T follicular helper cell (primary cell): ENCODE measurements around the gene TNNT1.
A peak's percentile ranks its signal among the peaks of the same experiment; 100 is the strongest.

Source experiments
- DNase-seq: peaks from one replicate; pipeline ENCODE4 v3.0.0-alpha.2; 2020; ENCODE audit warnings: low read depth

TNNT1 gene

DNA sequence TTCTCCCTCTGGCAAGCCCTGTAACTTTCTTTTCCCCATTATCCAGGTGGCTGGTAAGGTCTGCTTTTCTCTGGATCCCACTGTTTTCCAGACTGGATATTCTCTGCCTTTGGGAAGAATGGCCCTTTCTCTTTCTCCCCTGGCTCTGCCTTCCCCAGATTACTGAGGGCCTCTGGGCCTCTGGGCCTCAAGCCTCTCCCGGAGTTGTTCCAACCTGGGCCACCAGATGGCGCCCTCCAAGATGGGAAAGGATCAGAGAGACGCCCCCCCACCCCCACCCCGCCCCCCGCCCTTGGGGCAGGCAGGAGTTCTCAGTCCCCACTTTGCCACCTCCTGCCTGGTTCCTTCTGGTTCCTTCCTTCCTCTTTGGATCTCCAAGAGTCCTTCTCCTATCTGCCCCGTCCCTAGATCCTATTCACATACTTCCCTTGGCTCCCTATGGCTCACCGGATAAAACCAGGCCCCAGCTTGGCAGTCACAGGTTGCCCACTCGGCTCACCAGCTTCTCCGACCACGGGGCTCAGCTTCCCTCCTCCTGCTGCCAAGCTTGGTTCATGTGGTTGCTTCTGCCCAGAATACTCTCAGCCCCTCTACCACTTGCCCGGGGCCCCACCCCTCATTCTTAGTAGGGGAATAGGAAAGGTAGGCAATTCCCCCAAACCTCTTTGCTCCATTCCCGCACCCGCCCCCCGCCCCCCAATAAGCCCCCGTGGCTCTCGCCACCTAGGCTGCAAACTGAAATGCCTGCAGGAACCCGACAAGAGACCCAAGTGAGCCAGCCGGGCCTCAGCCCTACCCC lies 60.3 kb downstream of the TNNT1 start:
- DNase-seq, result peak; percentile 69

DNA sequence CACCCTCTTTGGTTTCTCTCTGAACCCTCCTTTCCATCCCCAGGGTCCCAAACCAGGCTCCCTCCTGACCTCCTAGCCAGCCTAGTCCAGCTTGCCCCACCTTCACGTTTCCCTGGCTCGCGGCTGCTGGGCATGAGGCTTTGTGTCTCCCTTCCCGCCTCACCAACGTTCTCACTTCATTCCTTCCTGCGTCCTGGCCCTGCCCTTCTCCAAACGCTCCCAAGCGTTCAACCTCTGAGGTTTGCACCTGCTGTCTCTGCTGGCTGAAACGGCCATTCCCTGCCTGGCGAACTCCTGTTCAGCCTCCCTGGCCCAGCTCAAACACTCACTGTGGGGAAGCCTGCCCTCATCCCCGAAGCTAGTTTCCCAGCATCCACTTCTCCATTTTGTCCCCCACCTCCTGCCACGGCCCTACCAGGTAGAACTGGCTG lies 61.0 kb downstream of the TNNT1 start:
- no peak for DNase-seq

DNA sequence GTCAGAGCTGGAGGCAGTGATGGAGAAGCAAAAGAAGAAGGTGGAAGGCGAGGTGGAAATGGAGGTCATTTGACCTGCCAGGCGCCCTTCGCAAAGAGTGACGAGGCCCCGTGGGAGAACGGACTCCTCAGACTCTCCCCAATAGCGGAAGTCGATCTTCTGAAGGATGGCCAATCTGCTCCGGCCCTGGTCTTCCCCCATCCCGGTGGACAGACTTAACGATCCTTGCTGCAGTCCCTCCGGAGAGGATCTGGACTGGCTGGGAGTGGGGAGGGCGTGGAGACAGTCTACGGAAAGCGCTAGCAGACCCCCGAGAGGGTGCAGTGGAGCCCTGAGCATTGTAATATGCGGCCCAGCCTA lies 61.5 kb downstream of the TNNT1 start:
- no peak for DNase-seq

DNA sequence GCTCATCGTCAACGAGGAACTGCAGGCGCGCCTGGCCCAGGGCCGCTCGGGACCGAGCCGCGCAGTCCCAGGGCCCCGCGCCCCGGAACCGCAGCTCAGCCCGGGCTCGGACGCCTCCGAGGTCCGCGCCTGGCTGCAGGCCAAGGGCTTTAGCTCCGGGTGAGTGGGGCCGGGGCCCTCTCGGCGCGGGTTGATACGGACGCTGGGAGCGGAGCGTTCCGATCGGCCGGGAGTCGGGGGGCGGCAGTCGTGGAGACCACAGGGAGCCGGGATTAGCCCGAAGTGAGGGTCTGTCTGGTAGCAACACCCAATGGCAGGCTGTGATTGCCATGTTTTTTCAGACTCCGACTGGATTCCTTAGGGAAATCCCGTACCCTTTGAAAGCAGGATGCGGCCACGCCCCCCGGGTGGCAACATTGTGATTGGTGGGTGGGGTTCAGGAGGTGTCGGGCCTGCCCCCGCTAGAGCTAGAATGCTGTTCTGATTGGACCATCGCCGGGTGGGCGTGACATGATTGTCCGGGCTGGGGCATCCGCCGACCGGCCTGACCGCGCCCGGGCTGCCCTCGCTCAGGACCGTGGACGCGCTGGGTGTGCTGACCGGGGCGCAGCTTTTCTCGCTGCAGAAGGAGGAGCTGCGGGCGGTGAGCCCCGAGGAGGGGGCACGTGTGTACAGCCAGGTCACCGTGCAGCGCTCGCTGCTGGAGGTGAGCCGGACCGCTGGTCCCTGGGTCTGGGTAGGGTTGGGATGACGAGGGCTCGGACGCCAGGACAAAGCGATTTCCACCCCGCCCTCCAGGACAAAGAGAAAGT lies 62.1 kb downstream of the TNNT1 start:
- DNase-seq, result peak; percentile 30

DNA sequence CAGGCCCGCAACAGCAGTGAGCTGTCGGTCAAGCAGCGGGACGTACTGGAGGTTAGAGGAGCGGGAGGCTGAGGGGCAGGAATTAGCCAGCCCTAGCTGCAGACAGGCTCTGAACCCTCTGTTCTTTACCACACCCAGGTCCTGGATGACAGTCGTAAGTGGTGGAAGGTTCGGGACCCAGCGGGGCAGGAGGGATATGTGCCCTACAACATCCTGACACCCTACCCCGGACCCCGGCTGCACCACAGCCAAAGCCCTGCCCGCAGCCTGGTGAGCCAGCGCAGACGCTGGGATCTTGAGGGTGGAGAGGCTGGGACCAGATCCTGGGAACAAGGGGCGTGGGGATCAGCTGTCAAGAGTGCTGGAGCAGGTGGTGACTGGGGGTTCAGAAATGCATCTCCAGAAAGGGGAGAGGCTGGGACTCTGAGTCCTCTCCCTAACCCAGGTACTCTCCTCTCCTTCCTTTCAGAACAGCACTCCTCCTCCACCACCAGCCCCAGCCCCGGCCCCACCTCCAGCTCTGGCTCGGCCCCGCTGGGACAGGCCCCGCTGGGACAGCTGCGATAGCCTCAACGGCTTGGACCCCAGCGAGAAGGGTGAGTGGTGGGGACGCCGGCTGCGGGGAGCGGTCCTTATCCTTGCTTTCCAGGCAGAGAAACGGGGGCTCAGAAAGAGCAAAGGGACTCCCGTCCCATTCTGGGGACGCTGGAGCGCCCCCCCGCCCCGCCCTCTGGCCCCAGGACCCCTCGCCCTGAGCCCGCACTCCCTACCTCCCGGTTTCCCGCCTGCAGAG lies 62.9 kb downstream of the TNNT1 start:
- no peak for DNase-seq

DNA sequence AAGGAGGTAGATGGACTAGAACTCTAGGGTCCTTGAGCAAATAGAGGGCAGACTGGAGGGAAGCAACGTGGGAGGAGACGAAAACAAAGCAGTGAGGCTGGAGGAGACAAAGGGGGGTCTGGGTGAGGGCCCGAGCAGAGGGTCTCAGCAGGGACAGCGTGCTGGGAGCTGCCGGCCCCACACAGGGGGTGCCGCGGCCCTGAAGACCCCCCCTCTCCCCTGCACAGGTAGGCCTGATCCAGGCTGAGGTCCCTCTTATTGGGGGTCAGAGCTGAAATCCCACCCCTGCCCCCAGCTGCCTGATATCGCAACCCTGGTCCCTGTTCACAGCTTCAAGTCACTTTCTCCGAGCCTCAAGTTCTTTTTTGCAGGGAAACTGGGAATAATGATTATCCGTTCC lies 64.6 kb downstream of the TNNT1 start:
- DNase-seq, result no peak

DNA sequence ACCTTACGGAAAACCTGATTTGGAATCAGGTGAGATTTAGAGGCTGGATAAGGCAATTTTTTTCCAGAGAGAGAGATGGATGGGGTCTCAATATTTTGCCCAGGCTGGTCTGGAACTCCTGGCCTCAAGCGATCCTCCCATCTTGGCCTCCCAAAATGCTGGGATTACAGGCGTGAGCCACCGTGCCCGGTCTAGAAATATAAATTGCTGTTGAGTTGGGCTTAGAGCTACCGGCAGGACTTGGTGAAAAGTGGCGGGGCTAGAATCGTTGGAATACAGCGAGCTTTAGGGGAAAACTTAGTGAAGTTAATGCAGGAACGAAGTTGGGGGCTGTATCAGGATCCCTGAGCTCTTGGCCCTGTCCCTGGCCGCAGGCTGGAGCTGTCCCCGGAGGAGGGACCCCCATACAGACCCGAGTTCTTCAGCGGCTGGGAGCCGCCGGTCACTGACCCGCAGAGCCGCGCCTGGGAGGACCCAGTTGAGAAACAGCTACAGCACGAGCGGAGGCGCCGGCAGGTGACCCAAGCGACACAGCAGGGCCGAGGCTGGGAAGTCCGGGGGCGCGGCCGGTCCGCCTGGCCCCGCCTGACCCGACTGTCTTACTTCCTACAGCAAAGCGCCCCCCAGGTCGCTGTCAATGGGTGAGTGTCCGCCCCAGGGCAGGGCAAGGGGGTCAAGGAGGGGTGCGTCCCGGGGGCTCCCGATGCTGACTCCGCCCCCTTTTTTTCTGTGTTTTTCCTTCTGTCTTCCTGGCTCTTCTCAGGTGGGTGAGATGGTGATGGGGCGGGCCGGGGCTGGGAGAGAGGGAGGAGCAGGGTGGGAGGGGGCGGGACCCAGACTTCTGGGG lies 65.8 kb downstream of the TNNT1 start:
- no peak for DNase-seq
